CD4-positive, alpha-beta T cell (primary cell): ENCODE data around the gene POLRMT. TPM values are rescaled to one million over a fixed set of nuclear protein-coding genes. Genes with fewer than 3 reads are reported as not detected.

Experiments
- ATAC-seq: fragments of 200-7000 bp; cut with Tn5 transposase; one replicate; pipeline ENCODE4 v1.10.0; 2022; ENCODE audit warnings: mild to moderate bottlenecking; ENCODE audit not compliant: poor library complexity
- CTCF ChIA-PET: fragments of 350-600 bp; sonication (Branson Sonifier 250); formaldehyde crosslinking; loops from one replicate; lab custom pipeline; 2021; ENCODE audit warnings: antibody characterized with exemption, inconsistent platforms; lab: Charles Lee
- POLR2A ChIA-PET: fragments of 350-600 bp; sonication (Branson Sonifier 250); formaldehyde crosslinking; loops from one replicate; lab custom pipeline; 2021; ENCODE audit warnings: antibody characterized with exemption, inconsistent platforms; lab: Charles Lee
- DNase-seq, 14 experiments: peaks; one replicate each; pipeline ENCODE4 v3.0.0-alpha.2; 2013 to 2020; ENCODE audit warnings: mixed read lengths in 2 of 14
- H3K27ac ChIP-seq, 2 donors: one replicate each; pipeline versions ENCODE4 v1.5.1 to v1.7.0; 2013; ENCODE audit warnings: low read length in 2 of 2, low read depth in 1 of 2, mild to moderate bottlenecking in 1 of 2
- H3K27me3 ChIP-seq, 2 experiments: 1 replicate in 1 of 2; 2 replicates in 1 of 2; pipeline versions ENCODE4 v1.6.1 to v1.7.0; 2013; ENCODE audit warnings: low read length in 2 of 2, control low read depth in 1 of 2, mild to moderate bottlenecking in 1 of 2, moderate library complexity in 1 of 2; ENCODE audit not compliant: insufficient read depth in 2 of 2, control insufficient read depth in 1 of 2
- H3K36me3 ChIP-seq: one replicate; pipeline ENCODE4 v1.6.1; 2013; ENCODE audit warnings: low read length, control low read depth; ENCODE audit not compliant: insufficient read depth
- H3K4me1 ChIP-seq: one replicate; pipeline ENCODE4 v1.6.1; 2013; ENCODE audit warnings: low read length, control low read depth; ENCODE audit not compliant: insufficient read depth
- H3K4me3 ChIP-seq: one replicate; pipeline ENCODE4 v1.5.1; 2013; ENCODE audit warnings: mild to moderate bottlenecking, low read length, moderate library complexity
- H3K9me3 ChIP-seq, 2 experiments: 1 replicate in 1 of 2; 2 replicates in 1 of 2; pipeline versions ENCODE4 v1.6.1 to v1.7.0; 2013; ENCODE audit warnings: low read length in 2 of 2, mild to moderate bottlenecking in 2 of 2, control low read depth in 1 of 2, moderate library complexity in 1 of 2; ENCODE audit not compliant: control insufficient read depth in 1 of 2, insufficient read depth in 1 of 2
- H3K27ac Mint-ChIP-seq: one replicate; pipeline ENCODE4 v1.8.0; 2020; ENCODE audit warnings: mixed read lengths
- H3K27me3 Mint-ChIP-seq: one replicate; pipeline ENCODE4 v1.8.0; 2021; ENCODE audit warnings: mixed read lengths
- H3K36me3 Mint-ChIP-seq: one replicate; pipeline ENCODE4 v1.8.0; 2021; ENCODE audit warnings: low read depth, mixed read lengths
- H3K4me1 Mint-ChIP-seq: one replicate; pipeline ENCODE4 v1.8.0; 2021; ENCODE audit warnings: low read depth, mixed read lengths
- H3K4me3 Mint-ChIP-seq: one replicate; pipeline ENCODE4 v1.8.0; 2020; ENCODE audit warnings: mild to moderate bottlenecking, mixed read lengths
- H3K9me3 Mint-ChIP-seq: one replicate; pipeline ENCODE4 v1.8.0; 2020; ENCODE audit warnings: mixed read lengths
- CTCF ChIP-seq: fragments of 200-600 bp; IDR thresholded peaks from one replicate; pipeline ENCODE4 v1.8.0; 2022; ENCODE audit warnings: antibody characterized with exemption, mild to moderate bottlenecking
- intact Hi-C, 2 experiments: fragments of 100-400 bp; cut with DNase I in 1 of 2; cut with micrococcal nuclease in 1 of 2; formaldehyde crosslinking; loops; one replicate each; pipeline versions ENCODE4 v1.15.1 to v1.9.0; 2023 to 2025; cut with DNase I, micrococcal nuclease
- total RNA-seq, 174 experiments: library from RNA in 2 of 174; stranded (reverse) in 2 of 174; gene quantifications; one replicate each; pipeline ENCODE4 v1.2.3 and lab custom pipeline; 2021 to 2026

The POLRMT gene
- total RNA-seq, 2 experiments from 2014 or later: 54.4 to 56.2 TPM

DNA sequence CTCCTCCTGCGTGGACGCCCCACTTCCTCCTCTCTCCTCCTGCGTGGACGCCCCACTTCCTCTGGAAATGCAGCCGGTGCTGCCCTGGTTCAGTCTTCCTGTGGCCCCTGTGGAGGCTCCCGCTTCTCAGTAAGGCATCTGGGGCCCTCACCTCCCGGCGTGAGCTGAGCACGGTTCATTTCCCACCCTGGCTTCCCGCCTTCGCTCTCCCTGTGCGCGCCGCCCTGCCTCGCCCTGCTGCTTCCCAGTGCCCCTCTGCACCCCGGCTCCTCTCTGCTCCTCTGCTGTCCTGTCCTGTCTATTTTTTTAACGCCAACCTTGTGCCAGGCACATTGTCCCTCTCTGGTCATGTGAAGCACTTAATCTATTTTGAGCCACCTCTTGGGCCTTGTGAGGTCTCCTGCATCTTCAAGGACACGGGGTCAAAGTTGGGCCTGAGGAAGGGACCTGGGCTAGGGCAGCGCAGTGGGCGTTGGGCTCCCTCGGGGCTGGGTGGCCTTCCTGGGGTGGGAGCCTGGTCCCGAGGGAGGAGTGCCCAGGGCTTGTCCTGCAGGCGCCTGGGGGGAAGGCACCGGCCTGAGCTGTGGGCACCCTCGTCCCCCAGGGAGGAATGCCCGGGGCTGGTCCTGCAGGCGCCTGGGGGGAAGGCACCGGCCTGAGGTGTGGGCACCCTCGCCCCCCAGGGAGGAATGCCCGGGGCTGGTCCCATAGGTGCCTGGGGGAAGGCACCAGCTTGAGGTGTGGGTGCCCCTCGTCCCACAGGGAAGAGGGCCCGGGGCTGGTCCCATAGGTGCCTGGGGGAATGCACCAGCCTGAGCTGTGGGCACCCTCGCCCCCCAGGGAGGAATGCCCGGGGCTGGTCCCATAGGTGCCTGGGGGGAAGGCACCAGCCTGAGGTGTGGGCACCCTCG, 30.7 kb downstream of the POLRMT start:
- ChIA-PET CTCF (no interaction called here), POLR2A (no interaction called here)
- Histone ChIP-seq H3K9me3 (peaks cover 0 to 12% of the 10 kb centered on the region in 2 experiments), H3K4me1 (peaks cover 6% of the 10 kb centered on the region), H3K4me3 (no peak overlapping the region), H3K27ac (no peak overlapping the region), H3K36me3 (no peaks in the 10 kb centered on the region), H3K27me3 (no peaks in the 10 kb centered on the region)
- no peak overlapping the region for H3K4me3 Mint-ChIP-seq
- no peaks in the 10 kb centered on the region for H3K9me3 Mint-ChIP-seq
- TF ChIP-seq CTCF: no peak
- no peaks in the 10 kb centered on the region for H3K36me3 Mint-ChIP-seq
- no peak for ATAC-seq
- H3K27ac Mint-ChIP-seq: no peak overlapping the region
- no peak for DNase-seq
- H3K4me1 Mint-ChIP-seq: no peaks in the 10 kb centered on the region
- intact Hi-C loops: no loop called here
- no peaks in the 10 kb centered on the region for H3K27me3 Mint-ChIP-seq

- ATAC-seq: no peak
- Mint-ChIP-seq H3K4me1 (no peaks in the 10 kb centered on the region), H3K36me3 (no peaks in the 10 kb centered on the region), H3K9me3 (no peaks in the 10 kb centered on the region), H3K4me3 (no peak overlapping the region), H3K27ac (no peak overlapping the region), H3K27me3 (no peaks in the 10 kb centered on the region)
- no peak for TF ChIP-seq CTCF
- Histone ChIP-seq H3K9me3 (peaks cover 0 to 13% of the 10 kb centered on the region in 2 experiments), H3K36me3 (no peaks in the 10 kb centered on the region), H3K27ac (no peak overlapping the region), H3K4me1 (peaks cover 6% of the 10 kb centered on the region), H3K4me3 (no peak overlapping the region), H3K27me3 (no peaks in the 10 kb centered on the region)
- intact Hi-C loops: no loop called here
- POLR2A ChIA-PET: no interaction called here
- DNase-seq: no peak
- CTCF ChIA-PET: no interaction called here
These were observed 31.5 kb downstream of the POLRMT start for GRCh38 chr19:601790-602189.

- Histone ChIP-seq H3K4me1 (peaks cover 6% of the 10 kb centered on the region), H3K27me3 (no peaks in the 10 kb centered on the region), H3K4me3 (no peak overlapping the region), H3K27ac (no peak overlapping the region), H3K9me3 (peaks cover 0 to 13% of the 10 kb centered on the region in 2 experiments), H3K36me3 (no peaks in the 10 kb centered on the region)
- Mint-ChIP-seq H3K36me3 (no peaks in the 10 kb centered on the region), H3K4me3 (no peak overlapping the region), H3K4me1 (no peaks in the 10 kb centered on the region), H3K27ac (no peak overlapping the region), H3K9me3 (no peaks in the 10 kb centered on the region), H3K27me3 (no peaks in the 10 kb centered on the region)
- intact Hi-C loops: no loop called here
- CTCF ChIA-PET: no interaction called here
- no peak for ATAC-seq
- POLR2A ChIA-PET: no interaction called here
- no peak for TF ChIP-seq CTCF
- DNase-seq: no peak
These were observed 32.0 kb downstream of the POLRMT start for GRCh38 chr19:601310-601709.
